OCI-LY3 (cell line): ENCODE measurements around the gene GAL3ST3.
A peak's percentile ranks its signal among the peaks of the same experiment; 100 is the strongest.

ENCODE experiments used
- H2AFZ ChIP-seq: fragments of 200-600, 300-600 bp; shearing (Covaris generic); 2 replicates; pipeline ENCODE4 v1.6.0; 2014; ENCODE audit warnings: antibody characterized with exemption, low read depth, low read length
- H3K27ac ChIP-seq: fragments of 200-600, 300-600 bp; sonication (generic); 2 replicates; pipeline ENCODE4 v1.5.1; 2014; ENCODE audit warnings: mild to moderate bottlenecking, low read length, moderate library complexity, mixed read lengths
- H3K27me3 ChIP-seq: fragments of 200-600, 300-600 bp; sonication (generic); 2 replicates; pipeline ENCODE4 v1.6.1; 2014; ENCODE audit warnings: low read depth, low read length, mixed read lengths
- H3K36me3 ChIP-seq: fragments of 200-600, 300-600 bp; sonication (generic); replicated peaks from 2 replicates; pipeline ENCODE3; 2014; ENCODE audit warnings: low read depth, low read length, mixed read lengths
- H3K4me1 ChIP-seq: fragments of 300-600, 200-600 bp; sonication (generic); 2 replicates; pipeline ENCODE4 v1.6.1; 2014; ENCODE audit warnings: low read length, mixed read lengths
- H3K4me2 ChIP-seq: fragments of 200-600, 300-600 bp; sonication (generic); 2 replicates; pipeline ENCODE4 v1.6.1; 2014; ENCODE audit warnings: low read length, mixed read lengths
- H3K4me3 ChIP-seq: fragments of 300-600, 200-600 bp; sonication (generic); 2 replicates; pipeline ENCODE4 v1.5.1; 2014; ENCODE audit warnings: antibody characterized with exemption, mild to moderate bottlenecking, low read length, moderate library complexity
- H3K79me2 ChIP-seq: fragments of 300-600, 200-600 bp; shearing (Covaris generic); 2 replicates; pipeline ENCODE4 v1.6.1; 2014; ENCODE audit warnings: mild to moderate bottlenecking, low read length, mixed read lengths
- H3K9ac ChIP-seq: fragments of 300-600, 200-600 bp; shearing (Covaris generic); 2 replicates; pipeline ENCODE4 v1.6.0; 2014; ENCODE audit warnings: mild to moderate bottlenecking, low read length, moderate library complexity
- H3K9me3 ChIP-seq: fragments of 200-600, 300-600 bp; shearing (Covaris generic); 2 replicates; pipeline ENCODE4 v1.6.1; 2014; ENCODE audit warnings: low read length, mixed read lengths; ENCODE audit not compliant: insufficient read depth
- H4K20me1 ChIP-seq: fragments of 200-600, 300-600 bp; sonication (generic); 2 replicates; pipeline ENCODE4 v1.6.1; 2016; ENCODE audit warnings: low read length, mixed read lengths; ENCODE audit not compliant: insufficient read depth
- CTCF ChIP-seq: fragments of 200-600, 300-600 bp; sonication (generic); IDR thresholded peaks from 2 replicates; pipeline ENCODE4 v1.5.1; 2014; ENCODE audit warnings: antibody characterized with exemption, low read length, low read depth
- EZH2phosphoT487 ChIP-seq: fragments of 200-600 bp; shearing (Covaris generic); IDR thresholded peaks from 2 replicates; pipeline ENCODE4 v1.6.1; 2018; ENCODE audit warnings: antibody characterized with exemption, mixed run types, low read depth

The GAL3ST3 gene

GRCh38 chr11:66055021-66055420, 6.1 kb upstream of the GAL3ST3 start:
- H3K4me1 ChIP-seq = peaks cover 26% of the 10 kb centered on the region
- no peaks in the 10 kb centered on the region for H4K20me1 ChIP-seq
- no peak for TF ChIP-seq CTCF
- TF ChIP-seq EZH2phosphoT487 = no peak
- peaks cover 30% of the 10 kb centered on the region for H3K79me2 ChIP-seq
- H2AFZ ChIP-seq = no peak overlapping the region
- H3K9me3 ChIP-seq = no peaks in the 10 kb centered on the region
- no peak overlapping the region for H3K27ac ChIP-seq
- no peak overlapping the region for H3K9ac ChIP-seq
- H3K4me3 ChIP-seq = no peak overlapping the region
- peaks cover 57% of the 10 kb centered on the region for H3K36me3 ChIP-seq
- H3K27me3 ChIP-seq = no peaks in the 10 kb centered on the region
- no peak overlapping the region for H3K4me2 ChIP-seq

- H3K9ac ChIP-seq = peak overlapping the region; percentile 95
- peaks cover 30% of the 10 kb centered on the region for H3K79me2 ChIP-seq
- H2AFZ ChIP-seq = 0 out of 2 replicates have a peak overlapping the region, but pooled peaks have one; percentile 3
- H4K20me1 ChIP-seq = no peaks in the 10 kb centered on the region
- peaks cover 34% of the 10 kb centered on the region for H3K36me3 ChIP-seq
- peak overlapping the region; percentile 94 for H3K4me3 ChIP-seq
- H3K27ac ChIP-seq = peak overlapping the region; percentile 36
- H3K4me1 ChIP-seq = peaks cover 17% of the 10 kb centered on the region
- H3K9me3 ChIP-seq = no peaks in the 10 kb centered on the region
- no peak for TF ChIP-seq CTCF
- no peak for TF ChIP-seq EZH2phosphoT487
- peak overlapping the region; percentile 83 for H3K4me2 ChIP-seq
- H3K27me3 ChIP-seq = no peaks in the 10 kb centered on the region
Measured at GRCh38 chr11:66052664-66052982, 3.7 kb upstream of the GAL3ST3 start.

- no peaks in the 10 kb centered on the region for H3K9me3 ChIP-seq
- H3K79me2 ChIP-seq = peaks cover 30% of the 10 kb centered on the region
- H4K20me1 ChIP-seq = no peaks in the 10 kb centered on the region
- H3K4me1 ChIP-seq = peaks cover 17% of the 10 kb centered on the region
- peak within 1 kb of the TSS; percentile 96 for H3K4me2 ChIP-seq
- peak within 1 kb of the TSS; percentile 63 for H3K27ac ChIP-seq
- peak within 1 kb of the TSS; percentile 94 for H3K4me3 ChIP-seq
- no peaks in the 10 kb centered on the region for H3K27me3 ChIP-seq
- H2AFZ ChIP-seq = peak within 1 kb of the TSS; percentile 19; the same call in 1 of the 2 replicates
- H3K9ac ChIP-seq = peak within 1 kb of the TSS; percentile 95
- peaks cover 30% of the 10 kb centered on the region for H3K36me3 ChIP-seq
- TF ChIP-seq CTCF (no peak), EZH2phosphoT487 (no peak)
Measured at GRCh38 chr11:66051766-66052663, 3.1 kb upstream of the GAL3ST3 start, which contains the start of gene SF3B2. SF3B2 (plus strand) TSS chr11:66052364; CDS start chr11:66052385, 21 bp downstream.

- no peak for TF ChIP-seq EZH2phosphoT487
- peaks cover 23% of the 10 kb centered on the region for H3K36me3 ChIP-seq
- H3K4me3 ChIP-seq = peak overlapping the region; percentile 82
- H2AFZ ChIP-seq = peak overlapping the region; percentile 19; the same call in 1 of the 2 replicates
- peak overlapping the region; percentile 83 for H3K9ac ChIP-seq
- H3K27ac ChIP-seq = peak overlapping the region; percentile 63
- peaks cover 17% of the 10 kb centered on the region for H3K4me1 ChIP-seq
- H3K9me3 ChIP-seq = no peaks in the 10 kb centered on the region
- no peaks in the 10 kb centered on the region for H4K20me1 ChIP-seq
- peak overlapping the region; percentile 96 for H3K4me2 ChIP-seq
- no peaks in the 10 kb centered on the region for H3K27me3 ChIP-seq
- H3K79me2 ChIP-seq = peaks cover 30% of the 10 kb centered on the region
Measured at GRCh38 chr11:66051371-66051765, 2.4 kb upstream of the GAL3ST3 start.
